Measurements from ENCODE around the gene NINJ2.
A peak's percentile ranks its signal among the peaks of the same experiment; 100 is the strongest.
"Not testable (repeated sequence)": the region's sequence is repeated elsewhere in the genome, so short reads cannot be mapped to it uniquely, and the experiment has no call there.

Gene NINJ2

DNA sequence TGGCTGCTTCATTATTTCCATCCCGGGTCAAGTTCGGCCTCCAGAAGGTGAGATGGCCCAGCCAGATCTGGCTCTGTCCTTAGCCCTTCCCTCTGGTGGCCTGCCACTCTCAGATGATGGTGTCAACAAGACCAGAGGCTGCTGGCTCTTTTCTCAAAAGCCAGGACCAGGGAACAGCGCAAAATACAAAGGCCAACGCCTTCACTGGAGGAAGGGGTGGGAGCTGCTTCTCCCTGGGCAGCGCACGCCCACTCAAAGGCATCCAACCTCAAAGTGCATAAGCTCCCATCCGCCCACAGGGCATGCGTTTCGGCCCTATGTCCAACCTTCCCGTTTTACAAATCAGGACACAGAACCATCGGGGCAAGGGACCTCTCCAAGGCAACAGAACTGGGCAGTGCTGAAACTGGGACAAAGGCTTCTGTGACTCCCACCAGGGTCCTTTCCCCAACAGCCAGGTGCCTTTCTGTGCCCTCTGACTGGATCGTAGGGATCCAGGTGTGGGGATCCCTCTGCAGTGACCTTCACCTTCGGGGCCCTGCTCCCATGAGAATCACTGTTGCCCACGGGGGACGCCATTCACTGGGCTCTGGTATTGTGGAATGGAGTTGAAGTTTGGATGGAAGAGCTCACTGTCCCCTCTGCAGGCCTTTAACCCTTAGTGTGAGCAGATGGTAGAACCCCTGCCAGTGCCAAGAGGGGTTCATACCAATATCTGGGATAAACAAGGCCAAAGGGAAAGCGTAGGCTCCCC lies 76.8 kb downstream of the NINJ2 start:
- no peak for DNase-seq (ENCODE audit: low read depth in 2 of 2)

DNA sequence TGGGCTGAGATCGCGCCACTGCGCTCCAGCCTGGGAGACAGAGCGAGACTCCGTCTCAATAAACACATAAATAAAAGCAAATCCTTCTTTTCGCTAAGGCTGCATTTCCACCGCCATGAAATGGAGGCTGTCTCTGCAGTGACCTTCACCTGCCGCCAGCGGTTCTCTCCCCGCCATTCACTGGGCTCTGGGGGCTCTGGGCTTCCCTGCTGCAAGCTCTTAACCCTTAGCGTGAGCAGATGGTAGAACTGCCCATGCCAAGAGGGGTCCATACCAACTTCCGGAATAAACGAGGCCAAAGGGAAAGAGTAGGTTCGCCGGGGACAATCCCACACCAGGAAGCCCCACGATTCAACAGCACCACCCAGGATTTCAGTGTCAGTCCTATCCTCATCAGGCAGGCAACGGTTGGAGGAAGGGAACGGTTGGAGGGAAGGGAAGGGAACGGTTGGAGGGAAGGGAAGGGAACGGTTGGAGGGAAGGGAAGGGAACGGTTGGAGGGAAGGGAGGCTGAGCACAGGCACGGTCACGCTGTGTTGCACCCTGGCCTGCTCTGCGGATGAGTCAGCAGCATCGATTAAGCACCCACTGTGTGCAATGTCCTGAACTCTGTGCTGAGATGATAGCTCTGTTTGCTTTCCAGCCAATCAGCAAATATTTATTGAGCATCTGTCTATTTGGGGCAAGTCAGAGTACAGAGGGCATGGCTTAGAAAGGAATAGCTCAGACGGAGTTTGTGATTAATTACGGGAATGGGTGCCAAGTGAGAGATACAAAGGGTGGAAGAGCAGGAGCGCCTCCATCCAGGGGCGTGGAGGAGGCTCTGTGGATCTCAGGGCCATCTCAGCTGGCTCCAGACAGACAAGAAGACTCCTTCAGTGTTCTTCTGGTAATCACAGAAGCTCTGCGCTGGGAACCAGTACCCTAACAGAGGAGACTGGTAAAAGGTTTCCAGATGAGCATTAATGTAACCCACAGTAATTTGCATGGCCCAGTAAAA lies 77.9 kb downstream of the NINJ2 start:
- no peak for DNase-seq (ENCODE audit: low read depth in 2 of 2)

DNA sequence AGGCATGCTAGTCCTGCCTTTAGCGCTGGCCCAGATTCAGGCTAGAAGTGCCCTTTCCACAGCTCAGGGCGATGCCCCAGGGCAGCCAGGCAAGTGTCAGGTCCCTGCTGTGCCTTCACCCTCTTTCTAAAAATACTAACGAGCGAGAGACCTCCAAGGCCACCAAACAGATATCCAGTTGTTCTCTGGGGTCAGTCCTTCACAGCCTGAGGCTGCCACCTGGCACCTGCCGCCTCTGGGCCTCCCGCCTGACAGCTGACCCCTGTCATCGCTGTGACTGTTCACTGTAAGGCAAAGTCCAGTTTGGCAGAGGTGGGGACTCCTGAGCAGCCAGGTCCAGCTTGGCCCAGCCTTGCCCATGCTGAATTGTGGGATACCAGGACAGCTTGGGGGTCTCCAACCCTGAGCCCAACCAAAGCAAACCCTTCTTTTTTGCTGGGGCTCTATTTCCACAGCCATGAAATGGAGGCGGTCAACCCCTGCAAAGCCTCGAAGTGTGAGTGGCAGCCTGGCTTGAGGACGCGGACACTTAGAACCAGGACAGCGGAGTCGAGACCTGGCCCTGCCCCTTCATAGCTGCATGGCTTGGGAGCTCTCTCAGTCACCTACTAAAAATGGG lies 79.9 kb downstream of the NINJ2 start:
- no peak for DNase-seq (ENCODE audit: low read depth in 2 of 2)

DNA sequence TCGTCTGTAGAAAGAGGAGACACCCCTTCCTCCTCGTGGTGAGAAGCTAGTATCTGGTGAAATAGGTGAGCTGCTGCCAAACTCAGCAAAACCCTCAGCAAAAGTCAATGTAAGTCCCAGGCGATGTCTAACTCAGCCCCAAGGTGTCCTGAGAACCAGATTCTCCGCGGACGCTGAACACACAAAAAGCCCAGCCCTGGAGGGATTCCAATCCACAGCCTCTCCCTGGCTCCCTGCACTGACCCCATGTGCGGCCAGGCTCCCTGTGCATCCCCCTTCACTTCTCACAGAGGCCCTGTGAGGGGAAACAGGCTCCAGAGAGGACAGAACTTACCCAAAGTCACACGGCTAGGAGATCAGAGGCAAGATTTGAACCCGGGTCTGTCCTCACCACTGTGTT lies 81.5 kb downstream of the NINJ2 start:
- DNase-seq (ENCODE audit: low read depth in 2 of 2) = no peak

DNA sequence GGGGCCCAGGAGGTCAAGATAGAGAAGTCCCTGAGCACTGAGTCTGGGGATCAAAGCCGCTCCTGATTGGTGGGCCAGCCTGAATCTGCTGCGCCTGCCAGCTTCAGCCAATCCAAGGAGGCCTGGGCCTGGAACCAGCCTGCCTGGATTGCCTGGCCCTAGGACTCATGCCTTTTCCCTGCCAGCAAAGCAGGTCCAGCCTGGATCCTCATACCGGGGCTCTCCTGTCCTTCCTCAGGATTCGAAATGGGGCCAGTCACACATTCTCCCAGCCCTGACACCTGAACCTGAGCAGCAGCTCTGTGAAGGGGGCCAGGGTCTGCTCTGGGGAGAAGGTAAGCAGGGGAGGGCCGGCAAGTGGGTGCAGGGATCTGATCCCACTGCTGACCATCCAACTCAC lies 81.9 kb downstream of the NINJ2 start:
- DNase-seq (ENCODE audit: low read depth in 2 of 2) = no peak

DNA sequence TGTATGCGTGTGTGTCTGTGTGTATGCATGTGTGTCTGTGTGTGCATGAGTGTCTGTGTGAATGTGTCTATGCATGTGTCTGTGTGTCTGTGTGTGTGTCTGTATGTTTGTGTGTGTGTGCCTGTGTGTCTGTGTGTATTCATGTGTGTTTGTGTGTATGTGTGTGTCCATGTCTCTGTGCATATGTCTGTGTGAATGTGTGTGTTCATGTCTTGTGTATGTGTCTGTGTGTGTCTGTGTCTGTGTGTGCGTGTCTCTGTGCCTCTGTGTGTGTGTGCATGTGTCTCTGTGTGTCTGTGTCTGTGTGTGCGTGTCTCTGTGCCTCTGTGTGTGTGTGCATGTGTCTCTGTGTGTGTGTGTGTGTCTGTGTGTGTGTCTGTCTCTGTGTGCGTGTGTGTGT lies 82.4 kb downstream of the NINJ2 start:
- DNase-seq (ENCODE audit: low read depth in 2 of 2) = no peak

DNA sequence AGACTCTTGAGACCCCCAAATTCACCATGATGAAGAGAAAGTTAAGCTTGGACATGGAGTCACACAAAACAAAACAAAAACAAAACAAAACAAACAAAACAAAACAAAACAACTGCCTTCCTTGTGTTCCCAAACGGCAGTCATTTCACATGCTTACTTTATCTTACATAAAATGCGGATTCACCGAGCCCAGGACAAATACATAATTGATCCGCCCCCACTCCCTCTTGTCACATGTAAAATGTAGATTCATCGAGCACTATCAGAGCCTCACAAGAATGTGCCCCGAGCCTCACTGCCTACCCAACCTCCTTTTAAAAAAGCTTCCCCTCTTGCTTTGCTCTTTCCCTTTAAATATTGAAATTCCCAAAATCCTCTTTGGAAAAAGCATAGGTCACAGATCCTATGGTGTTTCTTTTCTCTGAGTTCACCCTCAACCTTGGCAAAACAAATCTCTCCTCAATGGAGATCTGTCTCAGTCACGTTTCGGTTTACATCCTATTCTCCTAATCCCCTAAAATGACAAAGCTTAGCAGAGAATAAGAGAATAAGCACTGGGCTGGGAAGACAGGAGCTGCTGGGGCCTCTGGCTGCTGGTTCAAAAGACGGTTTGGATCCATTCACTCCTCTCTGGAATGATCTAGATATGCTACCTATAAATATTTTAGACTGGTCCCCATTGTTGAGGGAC lies 83.7 kb downstream of the NINJ2 start:
- DNase-seq (ENCODE audit: low read depth in 2 of 2) = no peak

DNA sequence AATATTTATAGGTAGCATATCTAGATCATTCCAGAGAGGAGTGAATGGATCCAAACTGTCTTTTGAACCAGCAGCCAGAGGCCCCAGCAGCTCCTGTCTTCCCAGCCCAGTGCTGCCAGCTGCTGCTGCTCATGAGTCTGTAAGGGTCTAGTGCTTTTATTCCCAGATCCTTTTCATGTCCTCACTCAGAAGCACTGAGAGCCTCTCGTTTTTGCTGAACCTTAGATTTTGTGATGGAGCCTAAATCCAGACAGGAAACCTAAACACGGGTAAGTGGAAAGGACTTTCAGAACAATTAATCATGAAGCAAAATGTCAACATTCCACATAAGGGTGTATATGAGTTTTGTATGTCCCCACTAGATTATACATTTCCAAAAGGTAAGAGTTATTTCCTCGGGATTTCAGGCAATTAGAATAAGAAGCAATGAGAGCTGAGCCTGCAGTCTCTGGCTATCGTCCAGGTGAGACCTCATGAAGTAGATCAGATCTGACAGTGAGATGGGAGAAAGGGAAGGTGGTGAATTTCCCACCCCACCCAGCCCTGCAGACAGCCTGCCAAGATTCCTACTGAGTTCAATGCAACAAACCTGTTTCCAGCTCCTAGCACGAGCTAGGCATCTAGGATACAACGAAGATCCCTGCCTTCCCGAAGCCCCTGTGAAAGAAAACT lies 84.4 kb downstream of the NINJ2 start:
- DNase-seq (ENCODE audit: low read depth in 2 of 2) = no peak

DNA sequence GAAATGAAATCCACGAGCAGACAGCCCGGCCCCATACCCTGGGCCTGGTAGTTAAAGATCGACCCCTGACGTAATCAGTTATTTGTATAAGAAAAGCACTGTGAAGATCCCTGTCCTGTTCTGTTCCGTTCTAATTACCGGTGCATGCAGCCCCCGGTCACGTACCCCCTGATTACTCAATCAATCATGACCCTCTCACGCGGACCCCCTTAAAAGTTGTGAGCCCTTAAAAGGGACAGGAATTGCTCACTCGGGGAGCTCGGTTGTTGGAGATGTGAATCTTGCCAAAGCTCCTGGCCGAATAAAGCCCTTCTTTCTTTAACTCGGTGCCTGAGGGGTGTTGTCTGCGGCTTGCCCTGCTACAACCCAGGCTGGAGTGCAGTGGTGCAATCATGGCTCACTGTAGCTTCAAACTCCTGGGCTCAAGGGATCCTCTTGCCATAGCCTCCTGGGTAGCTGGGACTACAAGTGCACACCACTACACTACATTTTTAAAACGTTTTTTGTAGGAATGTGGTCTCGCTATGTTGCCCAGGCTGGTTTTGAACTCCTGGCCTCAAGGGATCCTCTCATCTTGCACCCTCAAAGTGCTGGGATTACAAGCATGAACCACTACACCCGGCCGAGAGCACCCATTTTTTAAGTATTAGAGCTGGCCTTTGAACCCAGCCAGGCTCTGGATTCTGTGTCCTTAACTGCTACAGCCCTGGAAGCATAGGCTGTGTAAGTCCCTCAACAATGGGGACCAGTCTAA lies 85.1 kb downstream of the NINJ2 start:
- DNase-seq (ENCODE audit: low read depth in 2 of 2) = not testable (repeated sequence)

DNA sequence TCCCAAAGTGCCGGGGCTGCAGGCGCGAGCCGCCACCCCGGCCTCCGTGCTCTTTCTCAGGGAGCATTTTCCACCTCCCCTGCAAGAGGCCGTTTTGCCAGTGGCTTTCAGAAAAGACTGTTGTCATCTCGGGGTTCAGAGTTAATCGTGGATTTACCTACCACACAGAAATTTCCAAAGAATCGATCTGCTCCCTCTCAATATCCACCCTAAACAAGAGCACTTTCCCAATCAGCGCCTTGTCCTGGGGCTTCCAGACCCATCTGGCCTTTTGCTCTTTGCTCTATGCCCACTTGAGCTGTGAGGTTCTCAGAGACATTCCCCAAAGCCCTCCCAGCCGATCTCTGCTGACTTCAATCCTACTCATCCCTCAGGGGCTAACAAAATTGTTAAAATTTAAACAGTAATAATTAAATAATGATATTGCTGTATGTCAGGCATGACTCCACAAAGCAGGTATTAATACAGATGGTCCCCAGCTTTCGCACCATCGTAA lies 86.6 kb downstream of the NINJ2 start:
- DNase-seq (ENCODE audit: low read depth in 2 of 2) = no peak

DNA sequence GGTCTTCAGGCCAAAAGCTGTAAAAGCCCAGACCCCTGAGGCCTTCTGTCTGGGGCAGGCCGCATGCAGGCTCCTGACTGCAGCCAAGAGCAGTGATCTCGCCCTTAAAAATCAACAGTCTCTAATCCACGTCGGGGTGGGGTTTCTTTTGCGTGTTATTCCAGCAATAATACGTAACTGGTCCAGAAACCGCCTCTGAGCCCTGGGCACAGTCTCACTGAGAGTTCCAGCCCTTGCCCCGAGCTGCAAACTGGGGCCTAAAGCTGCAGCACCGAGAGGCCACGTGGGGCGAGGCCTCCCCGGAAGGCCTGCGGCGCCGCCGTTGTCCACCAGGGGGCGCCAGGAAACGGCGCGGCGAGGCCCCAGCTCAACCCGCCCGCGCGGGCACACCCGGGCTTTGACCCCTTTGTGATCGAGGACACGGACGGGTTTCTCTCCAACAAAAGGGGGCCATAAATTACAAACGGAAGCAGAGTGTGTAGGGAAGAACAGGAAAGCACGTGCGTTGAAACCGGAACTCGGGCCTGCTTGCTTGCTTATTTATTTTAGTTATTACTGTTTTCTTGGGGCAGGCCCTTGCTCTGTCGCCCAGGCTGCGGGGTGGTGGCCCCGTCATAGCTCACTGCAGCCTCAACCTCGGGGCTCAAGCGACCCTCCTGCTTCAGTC lies 87.2 kb downstream of the NINJ2 start:
- DNase-seq (ENCODE audit: low read depth in 2 of 2) = peak; percentile 53 to 63

DNA sequence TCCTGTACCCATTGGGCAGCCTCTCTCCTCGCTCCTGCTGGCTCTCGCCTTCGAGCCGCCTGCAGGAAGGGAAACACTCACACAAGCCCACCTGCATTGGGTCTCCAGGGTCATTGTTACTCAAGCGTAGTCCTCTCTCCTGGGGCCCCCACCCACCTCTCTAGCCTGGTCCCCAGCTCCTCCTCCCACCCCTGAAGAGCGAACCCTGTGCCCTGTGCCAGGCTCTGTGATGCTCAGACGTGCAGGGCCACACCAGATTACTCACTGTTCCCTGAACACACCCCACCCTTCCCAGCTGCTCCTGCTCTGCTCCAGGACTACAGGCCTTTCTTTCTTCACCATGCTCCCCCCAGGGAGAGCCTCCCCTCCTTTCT lies 88.1 kb downstream of the NINJ2 start:
- no peak for DNase-seq (ENCODE audit: low read depth in 2 of 2)

DNA sequence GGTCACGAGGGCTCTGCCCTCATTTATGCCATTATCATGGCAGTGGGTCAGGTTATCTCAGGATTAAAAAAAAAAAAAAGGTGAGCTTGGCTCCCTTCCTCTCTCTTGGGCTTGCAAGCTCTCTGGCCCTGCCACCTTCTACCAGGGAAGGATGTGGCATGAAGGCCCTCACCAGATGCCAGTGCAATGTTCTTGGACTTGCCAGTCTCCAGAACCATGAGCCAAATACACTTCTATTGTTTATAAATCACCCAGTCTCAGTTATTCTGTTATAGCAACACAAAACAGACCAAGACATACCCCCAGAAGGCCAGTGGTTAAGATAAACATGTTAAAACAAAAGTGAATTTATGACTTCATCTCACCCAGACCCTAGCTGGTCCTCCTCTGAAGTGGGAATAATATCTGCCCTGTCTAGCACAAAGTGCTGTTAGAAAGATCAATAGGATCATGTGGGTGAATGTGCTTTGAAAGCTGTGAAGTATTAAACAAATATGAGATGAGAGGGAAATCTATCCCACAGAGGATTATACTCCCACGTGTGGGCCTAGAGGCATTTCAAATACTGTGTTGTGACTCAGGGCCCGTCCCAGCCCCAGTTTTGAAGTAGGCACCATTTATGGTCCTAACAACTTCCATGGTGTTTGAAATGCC lies 88.6 kb downstream of the NINJ2 start:
- no peak for DNase-seq (ENCODE audit: low read depth in 2 of 2)

DNA sequence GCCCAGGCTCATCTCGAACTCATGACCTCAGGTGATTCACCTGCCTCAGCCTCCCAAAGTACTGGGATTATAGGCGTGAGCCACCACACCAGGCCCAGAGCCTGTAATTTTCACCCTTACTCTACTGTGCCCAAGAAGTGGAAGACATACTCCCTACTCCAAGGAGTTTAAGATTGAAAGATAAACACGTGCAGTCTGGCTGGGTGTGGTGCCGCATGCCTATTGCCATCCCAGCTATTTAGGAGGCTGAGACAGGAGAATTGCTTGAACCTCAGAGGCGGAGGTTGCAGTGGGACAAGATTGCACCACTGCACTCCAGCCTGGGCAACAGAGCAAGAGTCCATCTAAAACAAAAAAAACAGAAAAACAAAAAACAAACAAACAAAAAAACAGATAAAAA lies 90.0 kb downstream of the NINJ2 start:
- DNase-seq (ENCODE audit: low read depth in 2 of 2) = no peak

DNA sequence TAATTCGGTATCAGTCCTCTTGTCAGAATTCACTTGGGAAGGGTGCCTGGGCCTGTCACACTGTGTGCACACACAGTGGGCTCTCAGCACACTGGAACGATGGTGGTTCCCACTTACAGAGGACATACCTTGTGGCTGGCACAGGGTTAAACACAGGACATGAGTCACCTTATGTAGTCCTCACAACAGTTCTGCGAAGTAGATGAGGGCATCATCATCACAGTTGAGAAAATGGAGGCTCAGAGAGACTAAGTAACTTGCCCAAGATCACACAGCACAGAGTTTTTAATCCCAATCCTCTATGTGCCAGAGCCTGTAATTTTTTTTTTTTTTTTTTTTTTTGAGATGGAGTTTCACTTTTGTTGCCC lies 90.7 kb downstream of the NINJ2 start:
- DNase-seq (ENCODE audit: low read depth in 2 of 2) = no peak

DNA sequence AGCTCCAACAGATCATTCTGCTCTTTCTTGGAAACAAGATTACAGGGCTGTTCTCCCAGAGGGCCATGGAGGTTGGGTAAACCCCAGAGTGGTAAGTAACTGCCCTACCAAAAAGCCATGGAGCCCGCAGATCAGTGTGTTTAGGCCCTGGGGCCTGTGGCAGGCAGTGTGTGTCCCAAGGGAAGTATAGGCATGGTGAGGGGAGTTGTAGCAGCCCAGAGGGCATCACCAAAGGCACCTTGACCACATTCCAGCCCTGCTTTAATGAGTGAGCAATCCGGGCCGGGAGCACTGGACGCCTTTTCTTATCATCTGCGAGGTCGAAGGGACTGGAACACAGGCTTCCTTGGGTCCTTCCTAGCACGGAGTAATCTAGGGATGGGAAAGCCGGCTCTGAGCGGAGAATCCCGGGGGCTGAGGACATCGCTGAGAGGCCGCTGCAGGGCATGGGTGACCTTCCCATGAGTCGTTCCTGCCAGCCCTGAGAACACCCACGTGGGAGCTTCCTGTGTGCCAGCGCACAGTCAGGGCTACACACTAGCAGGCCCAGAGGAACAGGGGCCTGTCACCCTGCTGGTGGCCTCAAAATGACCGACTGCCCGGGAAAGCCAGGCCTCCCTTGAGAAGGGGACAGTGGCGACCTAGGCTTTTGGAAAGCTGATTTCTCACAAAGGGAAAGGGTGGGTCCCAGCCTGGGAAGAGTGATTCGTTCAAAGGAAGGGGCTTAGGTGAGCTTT lies 91.3 kb downstream of the NINJ2 start:
- DNase-seq (ENCODE audit: low read depth in 2 of 2) = no peak

DNA sequence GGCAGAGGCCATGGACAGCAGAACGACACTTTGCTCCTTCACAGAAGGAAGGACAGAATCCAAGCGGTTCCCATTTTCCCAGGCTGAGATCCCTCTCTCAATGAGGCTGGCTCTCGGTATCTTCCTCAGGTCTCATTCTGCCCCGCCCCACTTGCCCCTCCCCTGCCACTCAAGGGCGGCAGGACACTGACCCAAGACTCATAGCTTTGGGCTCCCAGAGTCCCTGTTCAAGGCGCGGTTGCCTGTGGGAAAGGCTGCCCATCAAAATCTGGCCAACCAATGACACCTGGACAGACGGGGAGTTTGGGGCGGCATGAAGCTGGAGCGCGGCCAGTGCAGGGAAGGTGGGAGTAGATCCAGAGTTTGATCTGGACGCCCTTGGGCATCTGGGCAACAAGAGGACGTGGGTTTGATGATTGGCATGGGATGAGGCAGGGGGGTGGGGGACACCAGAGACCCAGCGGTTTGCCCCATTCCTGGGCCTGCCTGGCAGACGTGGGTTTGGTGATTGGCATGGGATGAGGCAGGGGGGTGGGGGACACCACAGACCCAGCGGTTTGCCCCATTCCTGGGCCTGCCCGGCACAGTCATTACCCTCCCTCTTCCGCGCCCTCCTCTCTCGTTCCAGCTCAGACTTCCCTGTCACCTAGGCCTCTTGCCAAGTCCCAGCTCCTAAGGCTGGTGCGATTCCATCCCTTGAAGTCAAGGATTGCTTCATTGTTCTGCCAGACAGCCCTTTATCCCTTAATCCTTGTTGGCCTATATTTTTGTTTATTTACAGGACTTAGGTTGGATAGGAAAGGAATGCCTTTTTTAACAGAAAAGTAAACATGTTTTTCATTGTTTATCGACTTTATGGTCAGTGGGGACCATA lies 92.1 kb downstream of the NINJ2 start:
- DNase-seq (ENCODE audit: low read depth in 2 of 2) = no peak

DNA sequence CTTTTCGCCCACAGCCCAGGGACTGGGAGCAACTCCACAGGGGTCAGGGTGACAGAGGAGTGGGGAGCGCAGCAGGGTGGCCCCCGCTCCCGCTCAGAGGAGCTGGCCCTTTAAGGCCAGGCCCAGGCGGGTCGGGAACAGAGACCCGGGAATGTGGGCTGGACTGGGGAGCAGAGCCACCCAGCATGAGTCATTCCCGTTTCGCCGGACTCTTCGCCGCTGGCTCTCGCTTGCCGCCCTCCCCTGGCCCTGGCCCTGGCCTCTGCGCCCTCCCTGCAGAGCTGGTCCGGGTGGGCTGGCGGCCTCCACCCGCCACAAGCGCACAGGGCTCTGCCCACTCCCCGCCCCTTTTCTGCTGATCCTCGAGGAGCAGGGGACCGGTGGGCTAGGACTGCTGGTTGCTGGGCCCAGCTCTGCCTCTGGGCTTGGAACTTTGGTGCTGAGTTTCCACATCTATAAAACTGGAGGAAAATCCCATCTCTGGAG lies 92.8 kb downstream of the NINJ2 start:
- DNase-seq (ENCODE audit: low read depth in 2 of 2) = no peak
